Caco-2 (cell line): ENCODE data around the gene PALB2. TPM values are rescaled to one million over a fixed set of nuclear protein-coding genes. Genes with fewer than 3 reads are reported as not detected.

Experiments
- BruUV-seq: library from RNA; stranded (reverse); fragments of 400-500 nt; replicated peaks from 2 replicates; lab custom pipeline; 2021; lab: Mats Ljungman, UMichigan
- CTCF ChIA-PET: fragments of 300-600 bp; sonication (Branson Sonifier 250); formaldehyde crosslinking; loops from one replicate; lab custom pipeline; 2022; ENCODE audit warnings: antibody characterized with exemption; lab: Charles Lee
- POLR2A ChIA-PET: fragments of 300-600 bp; sonication (Branson Sonifier 250); formaldehyde crosslinking; loops from one replicate; lab custom pipeline; 2022; ENCODE audit warnings: antibody characterized with exemption; lab: Charles Lee
- DNase-seq, 2 experiments: peaks; one replicate each; pipeline versions ENCODE4 v3.0.0 to v3.0.0-alpha.2; 2020 to 2022
- H3K27me3 ChIP-seq: replicated peaks from 2 replicates; pipeline ENCODE4 v1.6.0; 2011; ENCODE audit warnings: low read length; ENCODE audit not compliant: control insufficient read depth, insufficient read depth
- H3K36me3 ChIP-seq: 2 replicates; pipeline ENCODE4 v1.5.1; 2011; ENCODE audit warnings: low read length; ENCODE audit not compliant: control insufficient read depth, insufficient read depth
- H3K4me1 ChIP-seq: fragments of 250-450 bp; sonication (Bioruptor Pico); 2 replicates; pipeline ENCODE4 v1.5.1; 2020; ENCODE audit warnings: mild to moderate bottlenecking
- H3K4me3 ChIP-seq: 2 replicates; pipeline ENCODE4 v1.5.1; 2011; ENCODE audit warnings: low read depth, mild to moderate bottlenecking, control low read depth, low read length
- H3K9me3 ChIP-seq: fragments of 250-450 bp; sonication (Bioruptor Pico); 2 replicates; pipeline ENCODE4 v1.5.1; 2020; ENCODE audit warnings: mild to moderate bottlenecking, moderate library complexity
- H3K27ac Mint-ChIP-seq: one replicate; pipeline ENCODE4 v1.8.0; 2022; ENCODE audit warnings: mixed read lengths; ENCODE audit not compliant: unreplicated experiment
- H3K27me3 Mint-ChIP-seq: one replicate; pipeline ENCODE4 v1.8.0; 2022; ENCODE audit warnings: mixed read lengths; ENCODE audit not compliant: insufficient read depth, unreplicated experiment
- H3K36me3 Mint-ChIP-seq: one replicate; pipeline ENCODE4 v1.8.0; 2022; ENCODE audit warnings: mild to moderate bottlenecking, mixed read lengths; ENCODE audit not compliant: insufficient read depth, unreplicated experiment
- H3K4me1 Mint-ChIP-seq: one replicate; pipeline ENCODE4 v1.8.0; 2022; ENCODE audit warnings: low read depth, mixed read lengths; ENCODE audit not compliant: unreplicated experiment
- H3K4me3 Mint-ChIP-seq: one replicate; pipeline ENCODE4 v1.8.0; 2022; ENCODE audit warnings: mild to moderate bottlenecking, moderate library complexity, mixed read lengths; ENCODE audit not compliant: unreplicated experiment
- H3K9me3 Mint-ChIP-seq: one replicate; pipeline ENCODE4 v1.8.0; 2022; ENCODE audit warnings: mixed read lengths; ENCODE audit not compliant: unreplicated experiment
- intact Hi-C: fragments of 100-400 bp; cut with micrococcal nuclease; formaldehyde crosslinking; loops from one replicate; pipeline ENCODE4 v1.10.0; 2022; ENCODE audit not compliant: unreplicated experiment
- total RNA-seq: library from RNA; stranded (reverse); gene quantifications from 2 replicates; pipeline ENCODE4 v1.2.3, GENCODE V29; 2022
- TF ChIP-seq, protein P1 (sequence below), 2 experiments: fragments of 200-600 bp in 1 of 2; IDR thresholded peaks; 1 replicate in 1 of 2; 2 replicates in 1 of 2; pipeline versions ENCODE4 v1.5.1 to v1.8.0; 2011 to 2022; ENCODE audit warnings: antibody characterized with exemption in 1 of 2, control low read depth in 1 of 2, inconsistent platforms in 1 of 2, low read depth in 1 of 2, low read length in 1 of 2, mild to moderate bottlenecking in 1 of 2, moderate library complexity in 1 of 2; ENCODE audit not compliant: insufficient read depth in 1 of 2, severe bottlenecking in 1 of 2, unreplicated experiment in 1 of 2

PALB2 gene
- total RNA-seq, 1 experiment from 2014 or later: 20.5 TPM

DNA sequence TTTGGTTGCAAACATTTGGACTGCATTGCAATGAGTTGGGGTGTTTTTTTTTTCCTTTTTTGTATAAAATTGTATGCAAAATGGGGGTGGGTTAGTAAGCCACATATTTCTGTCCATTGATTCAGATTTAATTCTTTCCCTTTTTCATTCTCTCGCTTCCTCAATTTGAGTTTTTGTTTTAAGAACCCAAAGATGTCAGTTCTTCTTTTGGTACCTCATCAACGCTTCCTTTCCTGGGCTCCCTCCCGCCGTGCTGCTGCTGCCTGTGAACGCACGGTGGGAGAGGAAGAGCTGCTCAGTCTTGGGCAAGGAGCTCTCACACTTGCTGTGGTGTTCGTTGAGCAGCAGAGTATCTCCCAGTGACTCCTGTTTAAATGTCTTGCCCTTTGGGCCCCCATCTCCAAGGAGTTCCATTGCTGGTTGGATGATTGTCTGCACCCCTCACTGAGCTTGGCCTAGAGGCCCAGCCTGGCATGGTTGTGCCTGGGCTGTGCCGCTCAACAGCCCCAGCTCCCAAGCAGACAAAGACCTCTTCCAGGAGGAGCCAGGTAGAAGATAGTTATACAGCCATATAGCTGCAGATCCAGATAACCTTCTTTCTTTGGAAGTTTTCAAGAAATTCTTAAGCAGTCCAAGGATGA lies 70.0 kb downstream of the PALB2 start:
- Mint-ChIP-seq H3K4me1 (no peaks in the 10 kb centered on the region), H3K27me3 (no peaks in the 10 kb centered on the region), H3K9me3 (no peaks in the 10 kb centered on the region), H3K4me3 (no peak overlapping the region), H3K36me3 (peaks cover 60% of the 10 kb centered on the region), H3K27ac (no peak overlapping the region)
- intact Hi-C loops: no loop called here
- no peak overlapping the region for H3K4me3 ChIP-seq
- no peak for DNase-seq
- no peaks in the 10 kb centered on the region; the same call in 1 of the 2 replicates for H3K36me3 ChIP-seq
- no peaks in the 10 kb centered on the region for H3K9me3 ChIP-seq
- CTCF ChIA-PET: no interaction called here
- no peaks in the 10 kb centered on the region for H3K27me3 ChIP-seq
- POLR2A ChIA-PET: no interaction called here
- BruUV-seq: TSS peak; percentile 3
- no peaks in the 10 kb centered on the region for H3K4me1 ChIP-seq
- TF ChIP-seq, protein P1, sequence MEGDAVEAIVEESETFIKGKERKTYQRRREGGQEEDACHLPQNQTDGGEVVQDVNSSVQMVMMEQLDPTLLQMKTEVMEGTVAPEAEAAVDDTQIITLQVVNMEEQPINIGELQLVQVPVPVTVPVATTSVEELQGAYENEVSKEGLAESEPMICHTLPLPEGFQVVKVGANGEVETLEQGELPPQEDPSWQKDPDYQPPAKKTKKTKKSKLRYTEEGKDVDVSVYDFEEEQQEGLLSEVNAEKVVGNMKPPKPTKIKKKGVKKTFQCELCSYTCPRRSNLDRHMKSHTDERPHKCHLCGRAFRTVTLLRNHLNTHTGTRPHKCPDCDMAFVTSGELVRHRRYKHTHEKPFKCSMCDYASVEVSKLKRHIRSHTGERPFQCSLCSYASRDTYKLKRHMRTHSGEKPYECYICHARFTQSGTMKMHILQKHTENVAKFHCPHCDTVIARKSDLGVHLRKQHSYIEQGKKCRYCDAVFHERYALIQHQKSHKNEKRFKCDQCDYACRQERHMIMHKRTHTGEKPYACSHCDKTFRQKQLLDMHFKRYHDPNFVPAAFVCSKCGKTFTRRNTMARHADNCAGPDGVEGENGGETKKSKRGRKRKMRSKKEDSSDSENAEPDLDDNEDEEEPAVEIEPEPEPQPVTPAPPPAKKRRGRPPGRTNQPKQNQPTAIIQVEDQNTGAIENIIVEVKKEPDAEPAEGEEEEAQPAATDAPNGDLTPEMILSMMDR (IDR thresholded peaks at IDR 0.05; ENCODE audit: insufficient read depth in 1 of 2, low read depth in 1 of 2, low read length in 1 of 2, severe bottlenecking in 1 of 2, unreplicated experiment in 1 of 2): no peak

DNA sequence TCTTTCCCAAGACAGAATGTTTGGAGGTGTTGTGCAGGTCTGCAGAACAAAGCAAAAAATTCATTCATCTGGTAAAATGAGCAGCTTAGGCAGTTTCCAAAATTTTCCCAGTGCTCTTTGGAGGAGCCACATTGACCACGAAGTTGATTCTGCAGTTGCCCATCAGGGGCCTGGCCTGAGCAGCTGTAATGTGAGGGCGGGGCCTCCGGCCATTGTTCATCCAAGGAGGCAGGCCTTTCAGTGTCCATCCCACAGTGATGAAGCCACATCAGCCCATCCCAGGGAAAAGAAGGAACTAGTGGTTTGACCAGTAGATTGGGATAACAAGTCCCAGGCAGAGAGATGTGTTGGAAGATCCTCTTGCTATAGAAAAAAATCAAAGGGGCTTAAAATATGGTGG lies 73.5 kb downstream of the PALB2 start:
- TF ChIP-seq, protein P1 (IDR thresholded peaks at IDR 0.05; ENCODE audit: insufficient read depth in 1 of 2, low read depth in 1 of 2, low read length in 1 of 2, severe bottlenecking in 1 of 2, unreplicated experiment in 1 of 2): no peak
- H3K9me3 Mint-ChIP-seq: no peaks in the 10 kb centered on the region
- no peaks in the 10 kb centered on the region for H3K4me1 Mint-ChIP-seq
- H3K4me3 Mint-ChIP-seq: no peak overlapping the region
- Histone ChIP-seq H3K4me3 (no peak overlapping the region), H3K27me3 (no peaks in the 10 kb centered on the region; the same call in 1 of the 2 replicates), H3K9me3 (no peaks in the 10 kb centered on the region), H3K36me3 (peaks cover 3% of the 10 kb centered on the region), H3K4me1 (no peaks in the 10 kb centered on the region)
- BruUV-seq: no TSS peak
- no peak overlapping the region for H3K27ac Mint-ChIP-seq
- H3K27me3 Mint-ChIP-seq: no peaks in the 10 kb centered on the region
- CTCF ChIA-PET: no interaction called here
- POLR2A ChIA-PET: no interaction called here
- H3K36me3 Mint-ChIP-seq: peaks cover 62% of the 10 kb centered on the region
- no peak for DNase-seq
- intact Hi-C loops: no loop called here

DNA sequence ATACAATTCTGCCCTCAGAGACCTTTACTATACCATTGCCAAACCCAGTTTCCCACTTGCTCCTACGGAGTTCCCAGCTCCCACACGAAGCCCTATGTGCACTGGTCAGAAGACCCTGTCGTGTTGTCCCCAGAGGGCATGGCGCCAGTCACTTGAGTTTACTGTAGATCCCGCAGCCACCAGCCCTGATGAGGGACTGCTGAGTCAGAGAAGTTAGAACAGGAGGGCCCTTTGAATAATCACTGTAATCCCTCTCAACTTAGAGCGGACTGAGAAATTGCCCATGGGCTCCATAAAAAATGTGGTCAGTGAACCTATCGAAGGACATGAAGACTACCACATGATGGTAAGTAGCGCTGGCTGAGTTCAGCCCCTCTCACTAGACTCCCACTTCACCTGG lies 74.4 kb downstream of the PALB2 start:
- H3K9me3 Mint-ChIP-seq: no peaks in the 10 kb centered on the region
- peaks cover 64% of the 10 kb centered on the region for H3K36me3 Mint-ChIP-seq
- no peak overlapping the region for H3K4me3 Mint-ChIP-seq
- Histone ChIP-seq H3K9me3 (no peaks in the 10 kb centered on the region), H3K4me3 (no peak overlapping the region), H3K4me1 (no peaks in the 10 kb centered on the region), H3K36me3 (peaks cover 3% of the 10 kb centered on the region), H3K27me3 (no peaks in the 10 kb centered on the region; the same call in 1 of the 2 replicates)
- ChIA-PET CTCF (no interaction called here), POLR2A (no interaction called here)
- no peaks in the 10 kb centered on the region for H3K4me1 Mint-ChIP-seq
- BruUV-seq: no TSS peak
- TF ChIP-seq, protein P1 (IDR thresholded peaks at IDR 0.05; ENCODE audit: insufficient read depth in 1 of 2, low read depth in 1 of 2, low read length in 1 of 2, severe bottlenecking in 1 of 2, unreplicated experiment in 1 of 2): no peak
- intact Hi-C loops: no loop called here
- no peak for DNase-seq
- H3K27me3 Mint-ChIP-seq: no peaks in the 10 kb centered on the region
- H3K27ac Mint-ChIP-seq: no peak overlapping the region
